H7 (cell line): ENCODE measurements around the gene SFT2D3. TPM values are rescaled to one million over a fixed set of nuclear protein-coding genes. Genes with fewer than 3 reads are reported as not detected.

Experiments used
- DNase-seq: peaks from one replicate; pipeline ENCODE4 v3.0.0; 2012
- H3K27me3 ChIP-seq: 2 replicates; pipeline ENCODE4 v1.6.0; 2011; ENCODE audit warnings: mild to moderate bottlenecking, low read length; ENCODE audit not compliant: control insufficient read depth, insufficient read depth
- H3K36me3 ChIP-seq: replicated peaks from 2 replicates; pipeline ENCODE4 v1.5.1; 2011; ENCODE audit warnings: low read length; ENCODE audit not compliant: control insufficient read depth, insufficient read depth
- H3K4me3 ChIP-seq: 2 replicates; pipeline ENCODE4 v1.5.1; 2011; ENCODE audit warnings: low read depth, mild to moderate bottlenecking, control low read depth, low read length, moderate library complexity; ENCODE audit not compliant: insufficient read depth
- total RNA-seq: library from RNA; depleted of rRNA; stranded (reverse); fragments of >200 nt; shearing (Covaris generic); gene quantifications from 2 replicates; pipeline ENCODE4 v1.2.3, GENCODE V29; 2014

The SFT2D3 gene
- total RNA-seq, 1 experiment from 2014 or later: 10.5 TPM

DNA sequence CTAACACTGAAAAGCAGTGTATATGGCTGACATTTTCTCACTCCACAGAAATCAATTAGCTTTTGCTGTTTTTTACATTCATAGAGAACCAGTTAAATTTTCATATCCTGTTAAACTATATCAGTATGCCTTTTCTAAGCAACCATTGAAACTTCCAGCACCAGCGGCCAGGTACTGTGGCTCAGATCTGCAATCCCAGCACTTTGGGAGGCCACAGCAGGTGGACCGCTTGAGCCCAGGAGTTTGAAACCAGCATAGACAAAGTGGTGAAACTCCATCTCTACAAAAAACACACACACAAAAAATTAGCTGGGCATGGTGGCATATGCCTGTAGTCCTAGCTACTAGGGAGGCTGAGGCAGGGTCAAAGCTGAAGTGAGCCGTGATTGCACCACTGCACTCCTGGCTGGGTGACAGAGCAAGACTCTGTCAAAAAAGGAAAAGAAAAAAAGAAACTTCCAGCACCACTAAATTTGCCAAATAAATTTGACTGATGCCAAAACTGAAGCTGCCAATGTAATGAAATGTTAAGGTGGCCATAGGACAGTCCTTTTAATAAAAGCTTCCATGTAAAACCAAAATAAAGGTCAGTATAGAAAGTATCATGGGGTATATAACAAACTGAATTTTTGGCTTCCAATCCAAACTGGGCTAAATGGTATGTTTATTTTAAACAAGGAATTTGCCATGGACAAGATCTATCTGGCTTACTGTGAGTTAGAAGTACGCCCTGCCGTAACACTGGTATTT is 3.5 kb downstream of the SFT2D3 start:
- DNase-seq: no peak
- Histone ChIP-seq H3K36me3 (peaks cover 21% of the 10 kb centered on the region), H3K4me3 (no peak overlapping the region), H3K27me3 (no peaks in the 10 kb centered on the region)

DNA sequence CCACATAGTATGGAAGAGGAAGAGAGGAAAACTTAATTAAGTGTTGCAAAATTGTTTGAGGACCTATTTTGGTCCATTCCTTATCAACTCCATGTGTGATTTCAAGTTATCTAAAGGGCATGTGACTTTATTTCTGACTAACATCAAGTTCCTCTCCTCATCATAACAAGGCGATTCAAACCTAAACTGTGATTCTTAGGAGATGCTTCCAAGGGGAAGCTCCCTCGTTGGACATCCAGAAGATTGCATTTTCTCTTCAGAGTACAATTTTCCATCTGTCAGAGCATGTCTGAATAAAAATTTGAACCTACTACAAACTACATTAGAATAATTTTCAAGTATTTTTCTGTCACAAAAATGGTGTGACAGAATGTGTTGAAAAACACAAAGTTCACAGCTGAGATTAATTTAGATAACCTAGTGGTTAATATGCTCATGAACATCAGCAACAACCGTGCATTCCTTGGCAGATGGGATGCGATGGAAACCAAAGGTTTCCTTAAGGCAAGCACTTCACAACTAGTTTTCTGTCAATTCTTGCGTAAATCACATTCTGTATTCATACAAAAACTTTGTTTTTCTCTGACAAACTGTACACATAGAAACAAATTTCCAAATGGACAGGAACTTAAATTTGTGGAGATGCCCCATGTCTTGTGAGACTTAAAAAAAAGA is 4.2 kb downstream of the SFT2D3 start:
- Histone ChIP-seq H3K27me3 (no peaks in the 10 kb centered on the region), H3K4me3 (no peak overlapping the region), H3K36me3 (peaks cover 24% of the 10 kb centered on the region)
- DNase-seq: no peak

DNA sequence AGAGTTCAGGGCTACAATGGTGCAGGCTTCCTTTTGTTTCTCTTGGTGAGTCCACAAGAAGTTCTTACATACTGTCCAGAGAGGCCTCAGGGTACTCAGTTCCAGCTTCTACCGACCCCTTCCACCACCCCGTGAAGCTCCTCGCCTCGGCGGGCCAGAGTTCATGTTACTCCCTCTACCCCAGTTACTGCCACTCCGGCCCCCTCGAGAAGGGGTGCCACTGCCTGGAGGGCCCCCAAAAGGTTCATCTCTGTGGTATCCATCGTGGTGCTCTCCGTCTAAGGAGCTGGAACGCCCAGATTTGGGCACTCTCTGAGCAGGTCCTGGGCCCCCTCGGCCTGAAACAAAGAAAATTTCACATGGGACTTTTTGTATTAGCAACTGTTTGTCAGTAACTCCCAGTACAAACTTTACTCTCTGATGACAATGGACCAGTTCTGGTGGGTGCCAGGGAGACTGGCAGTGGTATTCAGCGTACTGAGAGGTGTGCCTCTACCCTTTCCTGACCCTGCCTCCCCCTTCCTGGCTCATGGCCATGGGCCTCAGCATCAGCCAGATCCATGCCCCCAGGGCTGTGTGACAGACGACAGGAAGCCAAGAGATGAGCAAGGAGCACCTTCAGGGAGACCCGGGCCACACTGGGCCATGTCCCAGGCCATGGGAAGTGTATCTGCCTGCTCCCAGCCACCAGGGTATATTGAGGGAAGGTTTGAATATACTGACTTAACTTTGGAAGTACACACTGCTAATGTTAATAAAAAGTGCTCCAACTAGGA is 5.1 kb downstream of the SFT2D3 start:
- Histone ChIP-seq H3K27me3 (no peaks in the 10 kb centered on the region), H3K4me3 (no peak overlapping the region), H3K36me3 (peaks cover 26% of the 10 kb centered on the region)
- DNase-seq: no peak

DNA sequence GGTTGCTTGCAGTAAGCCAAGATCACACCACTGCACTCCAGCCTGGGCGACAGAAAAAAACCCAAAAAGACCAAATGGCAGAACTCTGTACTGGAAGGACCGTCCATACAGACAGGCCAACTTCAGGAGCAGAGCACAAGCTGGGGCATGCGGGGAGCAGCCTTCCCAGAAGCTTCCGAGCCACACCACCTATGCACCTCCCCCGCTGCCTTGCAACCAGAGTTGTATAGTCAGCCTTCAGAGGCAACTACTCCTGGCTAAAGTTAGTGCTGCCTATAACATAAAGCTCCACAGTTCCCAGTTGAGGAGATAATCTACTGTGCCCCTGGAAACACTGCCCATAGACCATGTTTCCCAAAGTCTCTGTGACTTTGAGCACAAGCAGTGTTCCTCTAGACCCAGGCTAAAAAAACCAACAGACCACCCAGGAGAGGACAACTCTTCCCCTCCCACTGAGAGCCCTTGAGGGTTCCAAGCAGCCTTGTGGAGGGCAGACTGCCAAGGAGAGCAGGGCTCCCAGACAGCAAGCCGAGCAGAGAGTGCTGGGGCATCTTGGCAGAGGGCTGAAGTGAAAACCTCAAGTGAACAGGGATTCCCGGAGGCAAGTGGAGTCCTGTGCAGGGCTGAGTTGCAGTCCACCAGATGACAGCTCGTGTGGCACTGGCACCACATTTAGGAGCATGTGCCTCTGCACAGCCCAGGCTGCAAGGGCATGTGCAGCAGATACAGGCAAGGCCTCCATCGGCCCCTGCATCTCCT is 6.8 kb downstream of the SFT2D3 start:
- Histone ChIP-seq H3K27me3 (no peaks in the 10 kb centered on the region), H3K36me3 (peaks cover 26% of the 10 kb centered on the region), H3K4me3 (no peak overlapping the region)
- DNase-seq: no peak

- no peak for DNase-seq
- Histone ChIP-seq H3K27me3 (no peaks in the 10 kb centered on the region), H3K4me3 (no peak overlapping the region), H3K36me3 (peaks cover 32% of the 10 kb centered on the region)
Measured at GRCh38 chr2:127709336-127709735, 8.0 kb downstream of the SFT2D3 start.

- Histone ChIP-seq H3K4me3 (no peak overlapping the region), H3K27me3 (no peaks in the 10 kb centered on the region), H3K36me3 (peaks cover 31% of the 10 kb centered on the region)
- DNase-seq: no peak
Measured at GRCh38 chr2:127712999-127713398, 11.7 kb downstream of the SFT2D3 start.

DNA sequence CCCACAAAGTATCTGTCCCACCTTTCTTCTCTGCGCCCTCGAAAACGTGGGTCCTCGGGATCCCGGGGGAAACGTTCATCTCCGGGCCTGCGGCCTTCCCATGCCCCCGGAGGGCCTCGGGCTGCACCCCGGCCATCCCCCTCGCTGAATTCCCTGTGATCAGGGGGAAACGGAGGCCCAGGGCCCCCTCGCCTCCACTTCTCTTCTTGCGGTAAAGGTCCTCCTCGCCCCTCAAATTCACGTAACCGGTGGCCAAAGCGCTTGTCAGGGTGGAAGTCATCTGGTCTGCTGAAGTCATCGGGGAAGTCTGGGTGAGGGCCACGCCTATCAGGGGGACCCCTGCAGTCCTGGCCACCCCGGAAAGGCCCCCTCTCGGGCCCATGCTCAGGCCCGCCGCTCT is 12.3 kb downstream of the SFT2D3 start:
- Histone ChIP-seq H3K27me3 (no peaks in the 10 kb centered on the region), H3K36me3 (peaks cover 27% of the 10 kb centered on the region), H3K4me3 (no peak overlapping the region)
- DNase-seq: peak; percentile 34

GRCh38 chr2:127715778-127716449 is 14.6 kb downstream of the SFT2D3 start:
- Histone ChIP-seq H3K27me3 (no peaks in the 10 kb centered on the region), H3K4me3 (no peak overlapping the region), H3K36me3 (peaks cover 32% of the 10 kb centered on the region)
- DNase-seq: peak; percentile 46

DNA sequence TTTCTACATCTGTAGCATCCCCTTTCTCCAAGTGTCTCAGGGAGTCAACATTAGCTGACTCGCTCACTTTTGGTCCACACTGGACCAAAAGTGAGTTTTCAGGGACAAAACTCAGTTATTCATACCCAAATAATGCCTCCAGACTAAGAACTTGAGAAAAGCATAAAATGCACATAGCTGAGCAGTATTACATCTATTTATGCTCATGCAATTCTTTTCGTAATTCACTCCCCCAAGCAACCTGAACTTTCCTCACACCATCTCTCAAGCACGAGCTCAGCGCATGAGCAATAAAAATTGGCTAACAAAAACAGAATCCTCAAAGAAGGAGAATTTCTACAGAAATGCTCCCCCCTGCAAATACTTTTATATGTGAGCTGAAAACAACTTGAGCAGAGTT is 17.0 kb downstream of the SFT2D3 start:
- no peak overlapping the region for H3K4me3 ChIP-seq
- peaks cover 41% of the 10 kb centered on the region for H3K36me3 ChIP-seq
- no peaks in the 10 kb centered on the region for H3K27me3 ChIP-seq
- no peak for DNase-seq

DNA sequence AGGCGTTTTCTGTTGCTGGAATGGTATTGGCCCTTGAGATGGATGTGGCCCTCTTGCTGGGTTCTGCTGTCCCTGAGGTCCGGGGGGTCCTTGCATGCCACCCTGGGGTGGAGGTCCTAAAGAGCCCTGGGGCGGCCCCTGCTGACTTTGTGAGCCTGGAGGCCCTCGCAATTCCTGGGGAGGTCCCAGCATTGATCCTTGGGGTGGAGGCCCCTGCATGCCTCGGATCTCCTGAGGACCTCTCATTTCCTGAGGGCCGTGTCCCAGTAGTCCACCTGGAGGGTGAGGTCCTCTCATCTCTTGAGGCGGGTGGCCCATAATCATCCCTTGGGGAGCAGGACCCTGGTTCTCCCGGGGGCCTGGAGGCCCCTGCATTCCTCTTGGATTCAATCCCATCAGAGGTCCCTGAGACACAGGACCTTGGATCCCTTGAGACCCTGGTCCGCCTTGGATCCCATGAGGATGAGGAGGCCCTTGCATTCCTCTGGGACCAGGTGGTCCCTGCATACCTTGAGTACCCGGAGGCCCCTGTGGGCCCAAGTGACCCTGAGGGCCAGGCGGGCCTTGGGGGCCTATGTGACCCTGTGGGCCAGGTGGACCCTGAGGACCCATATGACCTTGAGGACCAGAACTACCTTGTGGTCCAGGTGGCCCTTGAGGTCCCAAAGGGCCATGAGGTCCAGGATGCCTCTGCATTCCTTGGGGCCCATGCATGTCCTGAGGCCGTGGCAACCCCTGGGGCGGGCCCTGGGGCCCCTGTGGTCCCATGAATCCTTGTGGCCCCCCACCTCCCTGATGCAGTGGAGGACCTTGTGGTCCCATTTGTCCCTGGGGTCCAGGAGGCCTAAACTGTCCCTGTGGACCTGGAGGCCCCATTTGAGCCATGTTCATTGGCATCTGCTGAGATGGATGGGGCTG is 18.3 kb downstream of the SFT2D3 start:
- Histone ChIP-seq H3K27me3 (no peaks in the 10 kb centered on the region), H3K36me3 (peaks cover 36% of the 10 kb centered on the region), H3K4me3 (no peak overlapping the region)
- DNase-seq: peak; percentile 23

DNA sequence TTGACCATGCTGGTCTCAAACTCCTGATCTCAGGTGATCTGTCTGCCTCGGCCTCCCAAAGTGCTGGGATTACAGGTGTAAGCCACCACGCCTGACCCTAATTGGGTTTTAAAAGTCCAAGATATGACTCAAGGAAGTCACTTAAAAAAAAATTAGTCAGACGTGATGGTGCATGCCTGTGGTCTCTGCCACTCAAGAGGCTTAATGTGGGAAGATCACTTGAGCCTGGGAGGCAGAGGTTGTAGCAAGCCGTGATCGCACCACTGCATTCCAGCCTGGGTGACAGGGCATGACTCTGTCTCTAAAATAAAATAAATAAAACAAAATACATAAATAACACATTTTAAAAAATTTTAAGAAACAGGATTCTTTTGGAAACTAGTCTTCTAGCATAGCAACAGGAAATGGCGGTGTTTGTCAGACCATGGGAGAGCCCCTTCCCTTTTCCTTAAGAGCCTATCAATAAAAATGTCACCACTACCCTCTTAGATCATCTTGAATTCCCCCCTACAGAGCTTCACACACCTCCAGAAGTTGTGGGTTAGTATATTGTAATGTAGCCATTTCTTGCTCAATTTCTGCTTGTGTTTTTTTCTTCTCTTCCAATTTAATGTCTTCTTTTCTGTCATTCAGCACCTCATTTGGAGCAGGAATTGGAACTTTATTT is 20.1 kb downstream of the SFT2D3 start:
- H3K36me3 ChIP-seq: peaks cover 29% of the 10 kb centered on the region

GRCh38 chr2:127721978-127722355 is 20.7 kb downstream of the SFT2D3 start:
- Histone ChIP-seq H3K36me3 (peaks cover 26% of the 10 kb centered on the region), H3K4me3 (no peak overlapping the region), H3K27me3 (no peaks in the 10 kb centered on the region)
- DNase-seq: no peak

More for the DNA sequence above, 20.1 kb downstream of the SFT2D3 start:
- H3K27me3 ChIP-seq: no peaks in the 10 kb centered on the region
- DNase-seq: no peak
- no peak overlapping the region for H3K4me3 ChIP-seq

- no peak overlapping the region for H3K4me3 ChIP-seq
- H3K36me3 ChIP-seq: peaks cover 26% of the 10 kb centered on the region
- DNase-seq: no peak
- no peaks in the 10 kb centered on the region for H3K27me3 ChIP-seq
Measured at GRCh38 chr2:127722807-127723206, 21.5 kb downstream of the SFT2D3 start.
